Effector CD8-positive, alpha-beta T cell (primary cell): ENCODE results near the gene SORCS2.

ENCODE experiments used
- DNase-seq: peaks from one replicate; lab custom pipeline; 2025; lab: John Stamatoyannopoulos, UW
- total RNA-seq, 4 experiments: gene quantifications; one replicate each; lab custom pipeline; 2026; lab: John Stamatoyannopoulos, UW

Gene SORCS2
- total RNA-seq, result 0 to 0.10 (median 0) reads per million in 4 experiments

DNA sequence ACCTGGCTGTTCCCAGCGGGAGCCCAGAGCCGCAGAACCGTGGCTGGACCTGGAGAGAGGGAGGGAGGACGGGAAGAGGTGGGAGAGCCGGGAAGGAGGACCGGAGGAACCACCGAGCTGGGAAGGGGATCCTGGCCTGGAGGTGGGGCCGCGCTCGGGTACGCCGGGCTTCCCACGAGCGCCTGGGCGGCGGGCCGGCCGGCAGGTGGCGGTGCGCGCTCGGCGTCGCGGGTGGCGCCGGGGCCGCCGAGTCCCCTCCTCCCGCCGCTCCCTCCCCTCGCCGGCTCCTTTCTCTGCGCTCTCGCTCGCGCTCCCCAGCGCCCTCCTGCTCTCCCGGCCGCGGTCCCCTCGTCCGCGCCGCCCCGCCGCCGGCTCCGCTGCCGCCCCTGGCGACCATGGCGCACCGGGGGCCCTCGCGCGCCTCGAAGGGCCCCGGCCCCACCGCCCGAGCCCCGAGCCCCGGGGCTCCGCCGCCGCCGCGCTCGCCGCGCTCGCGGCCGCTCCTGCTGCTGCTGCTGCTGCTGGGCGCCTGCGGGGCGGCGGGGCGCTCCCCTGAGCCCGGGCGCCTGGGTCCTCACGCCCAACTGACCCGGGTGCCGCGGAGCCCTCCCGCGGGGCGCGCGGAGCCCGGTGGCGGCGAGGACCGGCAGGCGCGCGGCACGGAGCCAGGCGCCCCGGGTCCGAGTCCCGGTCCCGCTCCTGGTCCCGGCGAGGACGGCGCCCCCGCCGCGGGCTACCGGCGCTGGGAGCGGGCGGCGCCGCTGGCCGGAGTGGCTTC is at the start of gene SORCS2:
Gene SORCS2, plus strand, starts transcription at position 287 of the 778 bp plus-strand sequence.
- no peak for DNase-seq

DNA sequence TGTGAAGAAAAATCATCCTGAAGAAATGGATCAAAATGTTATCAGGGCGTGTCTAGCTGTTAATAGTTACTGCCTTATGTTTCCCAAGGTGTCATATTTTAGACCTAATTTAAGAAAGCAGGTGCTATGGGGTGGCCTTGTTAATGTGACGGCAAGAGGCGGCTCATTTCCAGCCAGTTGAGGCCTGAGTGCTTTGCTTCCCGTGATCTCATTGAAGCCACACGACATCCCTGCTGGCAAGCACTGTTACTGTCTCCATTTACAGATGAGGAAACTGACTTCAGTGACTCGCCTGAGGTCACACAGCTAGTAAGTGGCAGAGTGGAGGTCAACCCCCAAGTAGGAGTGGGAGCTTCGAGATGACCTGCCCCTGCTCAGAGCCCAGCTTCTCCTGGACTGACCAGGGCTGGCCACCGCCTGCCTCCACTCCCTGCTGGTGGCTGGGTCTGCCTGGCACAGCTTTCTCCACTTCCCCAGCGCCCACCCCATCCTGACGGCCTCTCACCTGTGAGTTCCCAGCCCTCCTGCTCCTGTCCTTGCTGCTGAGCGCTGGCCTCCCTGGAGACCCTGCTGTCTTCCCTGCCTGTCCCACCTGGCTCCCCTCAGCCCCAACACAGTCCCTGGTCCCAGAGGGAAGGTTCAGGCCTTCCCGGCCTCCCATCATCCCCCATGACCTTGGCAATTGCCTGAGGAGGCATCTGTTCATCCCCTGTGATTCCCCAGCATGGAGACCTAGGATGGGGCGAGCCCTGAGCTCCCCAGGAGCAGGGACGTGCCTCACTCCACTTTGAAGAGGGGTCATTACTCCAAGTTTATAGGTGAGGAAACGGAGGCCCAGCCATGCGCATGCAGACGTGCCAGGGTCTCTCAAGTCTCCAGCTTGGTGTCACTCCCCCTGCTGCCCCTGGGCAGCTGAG is 47.7 kb upstream of the SORCS2 start:
- DNase-seq, result no peak

DNA sequence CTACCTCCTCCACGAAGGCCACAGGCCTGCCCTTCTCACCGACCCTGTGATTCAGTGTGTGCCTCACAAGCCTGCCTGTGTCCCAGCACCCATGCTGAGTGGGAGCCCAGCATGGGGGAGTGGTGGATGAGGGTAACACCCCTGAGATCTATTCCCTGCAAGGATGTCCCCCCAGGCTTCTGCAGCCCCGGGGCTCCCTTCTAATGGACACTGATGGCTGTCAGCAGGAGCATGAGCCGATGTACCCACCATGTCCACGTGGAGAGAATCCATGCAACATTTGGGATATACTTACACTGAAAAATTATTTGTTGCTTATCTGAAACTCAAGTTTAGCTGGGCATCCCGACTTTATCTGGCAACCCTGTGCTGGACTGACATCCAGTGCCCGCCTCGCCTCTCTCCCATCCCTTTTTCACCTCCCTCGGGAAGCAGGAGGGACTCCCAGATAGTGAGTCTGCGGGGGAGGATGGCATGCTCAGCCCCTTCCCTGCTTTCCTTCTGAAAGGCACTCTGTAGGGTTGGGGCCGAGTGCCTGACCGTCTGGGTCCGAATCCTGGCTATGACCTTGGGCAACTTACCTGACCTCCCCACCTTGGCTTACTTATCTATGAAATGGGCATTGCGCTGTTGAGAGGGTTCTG is 46.9 kb upstream of the SORCS2 start:
- DNase-seq, result no peak

DNA sequence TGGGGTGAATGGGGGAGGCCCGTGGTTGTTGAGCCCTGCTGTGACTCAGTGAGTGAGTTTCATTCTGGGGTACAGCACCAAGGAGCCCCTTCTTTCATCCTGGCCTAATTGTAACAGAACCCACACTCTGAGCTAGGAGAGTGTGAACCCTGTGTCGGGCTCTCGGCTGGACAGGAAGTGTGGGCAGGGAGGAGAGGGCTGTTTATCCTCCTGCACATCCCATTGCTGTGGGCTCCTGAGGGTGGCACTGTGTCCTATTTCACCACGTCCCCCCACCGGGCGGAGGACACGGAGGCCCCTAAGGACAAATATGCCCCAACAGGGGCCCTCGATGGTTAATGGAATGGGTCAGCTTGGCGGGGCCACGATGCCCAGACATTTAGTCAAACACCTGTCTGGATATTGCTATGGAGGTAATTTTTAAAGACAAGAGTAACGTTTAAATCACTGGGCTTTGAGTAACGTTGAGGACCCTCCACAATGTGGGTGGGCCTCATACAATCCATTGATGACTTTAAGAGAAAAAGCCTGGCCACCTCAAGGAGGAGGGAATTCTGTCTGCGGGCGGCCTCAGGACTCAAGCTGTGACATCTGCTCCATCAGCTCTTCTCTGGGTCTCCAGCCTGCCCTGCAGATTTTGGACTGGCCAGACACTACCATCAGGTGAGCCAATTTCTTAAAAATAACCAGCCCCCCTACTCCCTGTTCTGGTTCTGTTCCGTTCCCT is 46.1 kb upstream of the SORCS2 start:
- no peak for DNase-seq

DNA sequence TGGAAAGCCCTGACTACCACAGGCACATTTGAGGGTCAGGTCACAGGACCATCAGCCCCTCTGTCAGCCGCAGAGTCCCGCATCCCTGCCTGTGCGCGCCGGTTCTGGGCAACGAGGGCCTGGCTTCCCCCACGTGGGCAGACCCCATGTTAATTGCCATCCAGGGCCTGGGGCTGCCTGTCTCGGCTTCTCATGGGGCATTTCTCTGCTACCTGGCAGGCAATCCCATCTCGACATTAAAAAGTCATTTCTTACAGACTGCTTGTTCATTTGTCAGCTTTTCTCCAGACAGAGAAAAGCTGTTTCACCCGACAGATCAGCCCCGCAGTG is 45.6 kb upstream of the SORCS2 start:
- no peak for DNase-seq

DNA sequence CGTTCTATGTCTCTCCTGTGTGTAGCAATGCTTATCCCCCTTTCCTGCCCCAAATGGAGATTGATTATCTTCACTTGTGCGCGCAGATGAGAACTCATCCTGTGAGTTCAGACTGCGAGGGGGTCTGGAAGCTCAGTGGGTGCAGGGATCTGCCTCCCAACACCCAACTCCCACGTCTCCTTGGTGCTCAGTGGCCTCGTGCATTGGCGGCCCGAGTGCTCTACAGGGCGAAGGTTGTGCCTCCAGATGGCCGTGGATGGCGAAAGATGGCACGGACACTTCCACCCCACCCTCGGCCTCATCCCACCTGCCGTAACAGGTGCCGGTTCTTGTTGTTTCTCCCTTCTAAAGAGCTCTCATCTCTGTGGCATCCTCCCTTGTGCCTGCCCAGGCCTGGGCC is 45.1 kb upstream of the SORCS2 start:
- DNase-seq, result no peak

DNA sequence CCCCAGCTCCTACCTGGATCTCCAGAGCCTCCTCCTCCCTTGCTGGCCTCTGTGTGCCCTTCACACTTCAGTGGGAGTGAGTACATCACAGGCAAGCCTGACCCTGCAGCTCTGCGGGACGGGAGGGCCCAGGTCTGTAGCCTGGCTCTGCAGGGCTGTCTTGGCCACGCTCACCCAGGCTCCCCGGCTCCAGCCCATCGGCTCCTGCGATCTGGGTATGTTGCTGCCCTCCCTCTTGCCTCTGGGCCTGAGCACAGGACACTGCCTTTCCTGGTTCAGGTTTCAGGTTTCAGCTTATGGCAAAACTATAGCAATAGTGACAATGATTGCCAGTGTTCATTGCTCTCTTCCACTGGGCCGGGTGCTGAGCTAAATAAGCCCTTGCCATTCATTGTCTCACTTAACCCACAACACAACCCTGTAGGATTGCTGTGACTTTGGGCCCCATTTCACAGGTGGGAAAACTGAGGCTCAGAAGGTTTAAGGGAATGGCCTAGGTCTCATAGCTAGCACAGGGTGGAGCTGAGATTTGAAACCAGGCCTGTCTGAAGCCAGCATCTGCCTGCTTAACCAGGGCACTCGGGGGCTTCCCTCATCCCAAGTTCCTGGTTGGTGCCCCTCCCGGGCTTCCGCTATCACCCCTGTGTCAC is 44.6 kb upstream of the SORCS2 start:
- no peak for DNase-seq

DNA sequence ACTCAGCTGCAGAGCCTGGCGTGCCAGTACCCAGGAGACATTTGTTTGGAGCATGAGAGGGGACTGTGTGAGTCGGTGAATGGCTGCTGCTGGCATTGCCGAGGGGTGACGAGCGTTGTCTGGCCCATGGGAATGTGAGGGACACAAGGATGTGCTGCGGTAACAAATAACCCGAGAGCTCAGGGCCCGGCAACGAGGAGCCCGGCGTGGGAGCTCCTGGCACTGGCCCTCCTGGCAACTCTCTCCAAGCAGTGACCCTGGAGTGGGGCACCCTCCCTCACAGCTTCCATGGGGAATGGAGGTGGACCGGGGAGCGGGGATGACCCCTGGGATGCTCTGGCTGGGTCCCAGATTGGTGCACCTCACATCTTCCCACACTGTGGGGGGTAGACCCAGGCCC is 44.0 kb upstream of the SORCS2 start:
- DNase-seq, result no peak

DNA sequence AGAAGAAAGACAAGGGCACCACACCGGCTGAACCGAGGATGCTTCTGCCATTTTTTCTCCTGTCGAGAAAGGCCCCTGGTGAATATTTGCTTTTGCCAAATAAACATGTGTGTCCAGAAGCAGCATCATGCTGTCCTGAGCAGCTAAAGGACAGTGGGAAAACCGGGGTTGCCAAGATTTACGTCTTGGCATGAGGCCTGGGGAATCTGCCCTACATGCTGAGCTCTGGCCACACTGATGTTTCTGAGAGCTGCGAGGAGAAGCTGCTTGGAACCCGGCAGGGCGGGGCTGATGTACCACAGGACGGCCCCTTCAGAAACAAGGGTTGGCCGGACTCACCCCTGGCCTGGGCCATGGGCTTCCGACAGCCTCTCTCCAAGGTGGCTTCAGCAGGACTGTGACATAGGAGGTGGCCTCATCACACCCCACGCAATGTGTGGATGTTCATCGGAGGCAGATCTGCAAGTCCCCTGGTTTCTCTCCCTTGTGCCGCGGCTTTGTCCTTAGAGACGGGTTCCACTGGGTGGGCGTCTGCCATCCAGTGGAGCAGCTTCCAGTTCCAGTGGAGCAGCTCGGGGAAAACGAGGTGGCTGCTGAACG is 42.2 kb upstream of the SORCS2 start:
- no peak for DNase-seq

DNA sequence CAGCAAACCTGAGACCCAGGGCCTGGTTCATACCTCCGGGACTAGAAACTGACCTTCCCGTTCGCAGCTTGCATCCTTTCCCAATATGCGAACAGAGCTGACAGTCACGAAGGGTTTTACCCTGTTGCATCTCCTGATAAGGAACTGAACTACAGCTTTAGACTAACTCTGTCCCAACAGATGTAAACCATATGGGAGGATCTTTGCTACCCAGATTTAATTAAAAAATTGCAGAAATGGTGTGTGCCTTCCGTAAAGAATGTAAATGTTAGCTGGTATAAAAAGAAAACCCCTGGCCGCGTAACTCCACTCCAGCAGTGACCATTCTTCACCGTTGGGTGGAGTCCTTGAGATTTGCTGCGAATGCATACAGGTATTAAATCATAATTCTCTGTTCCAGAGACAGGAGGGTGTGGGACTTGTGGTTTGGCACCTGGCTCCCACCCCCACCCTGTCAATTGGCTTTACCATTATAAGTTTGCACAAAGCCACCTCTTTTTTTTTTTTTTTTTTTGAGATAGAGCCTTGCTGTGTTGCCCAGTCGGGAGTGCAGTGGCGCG is 40.6 kb upstream of the SORCS2 start:
- DNase-seq, result no peak

DNA sequence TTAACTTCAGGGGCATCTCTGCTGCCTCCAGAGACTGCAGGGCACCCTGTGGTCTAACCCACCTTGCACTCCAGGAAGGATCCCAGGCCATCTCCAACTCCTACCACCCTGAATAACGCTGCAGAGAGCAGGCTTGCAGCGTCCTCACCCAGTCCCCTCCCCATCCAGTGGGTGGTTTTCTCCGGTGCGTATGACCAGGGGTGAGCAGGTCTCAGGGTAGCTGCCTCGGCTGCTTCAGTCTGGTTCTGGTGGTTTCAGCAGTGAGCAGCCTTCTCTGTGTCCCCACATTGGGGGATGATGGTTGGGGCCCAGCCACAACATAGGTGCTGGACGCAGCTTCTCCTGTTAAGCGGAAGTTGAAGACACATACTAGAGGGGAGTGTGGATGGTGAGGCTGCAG is 38.6 kb upstream of the SORCS2 start:
- no peak for DNase-seq

DNA sequence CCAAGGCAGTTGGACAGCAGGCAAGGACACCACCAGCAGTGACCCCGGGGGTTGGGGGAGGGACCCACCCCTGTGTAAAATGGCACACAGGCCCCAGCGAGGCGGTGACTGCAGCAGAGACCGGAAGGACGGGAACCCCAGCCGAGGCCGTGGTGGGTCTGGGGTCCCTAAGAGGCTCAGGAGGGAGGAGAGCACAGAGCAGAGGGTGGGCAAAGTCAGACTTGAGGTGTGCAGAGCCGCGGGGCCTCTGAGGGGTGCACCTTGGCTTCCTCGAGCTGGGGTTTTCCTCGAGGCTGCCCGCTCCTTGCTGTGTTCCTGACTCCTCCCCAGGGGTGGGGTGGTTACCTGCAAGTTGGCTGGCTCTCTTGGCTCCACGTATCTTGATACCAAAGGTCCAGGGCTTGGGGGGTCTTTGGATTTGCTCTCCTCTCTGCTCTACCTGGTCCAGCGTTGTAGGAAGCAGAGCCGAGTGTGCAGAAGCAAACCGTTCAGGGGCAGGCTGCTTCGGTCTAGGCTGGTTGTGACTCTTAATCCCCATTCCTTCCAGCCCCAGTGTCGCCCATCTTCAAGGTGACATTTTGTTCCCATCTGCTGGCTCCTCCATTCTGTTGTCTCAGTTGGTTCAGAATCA is 37.9 kb upstream of the SORCS2 start:
- no peak for DNase-seq

DNA sequence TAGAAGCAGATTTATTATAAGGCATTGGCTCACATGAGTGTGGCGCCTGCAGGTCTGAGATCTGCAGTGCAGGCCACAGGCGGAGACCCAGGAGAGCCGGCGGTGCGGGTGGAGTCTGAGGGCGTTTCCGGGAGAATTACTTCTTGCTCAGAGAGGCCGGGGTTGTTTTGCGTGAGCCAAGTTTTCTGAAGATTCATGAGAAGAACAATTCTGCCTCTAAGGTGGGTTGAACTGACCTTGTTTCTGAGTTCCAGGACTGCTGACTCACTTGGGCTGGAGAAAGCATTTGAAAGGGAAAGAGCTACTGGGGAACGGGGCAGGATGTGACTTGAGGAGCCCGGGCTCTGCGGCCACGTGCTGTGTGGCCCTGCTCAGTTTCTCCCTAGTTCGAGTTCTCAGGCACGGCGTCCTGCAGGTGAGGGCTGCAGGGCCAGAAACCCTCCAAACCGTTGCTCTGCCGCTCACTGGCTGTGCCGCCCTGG is 36.7 kb upstream of the SORCS2 start:
- DNase-seq, result no peak

DNA sequence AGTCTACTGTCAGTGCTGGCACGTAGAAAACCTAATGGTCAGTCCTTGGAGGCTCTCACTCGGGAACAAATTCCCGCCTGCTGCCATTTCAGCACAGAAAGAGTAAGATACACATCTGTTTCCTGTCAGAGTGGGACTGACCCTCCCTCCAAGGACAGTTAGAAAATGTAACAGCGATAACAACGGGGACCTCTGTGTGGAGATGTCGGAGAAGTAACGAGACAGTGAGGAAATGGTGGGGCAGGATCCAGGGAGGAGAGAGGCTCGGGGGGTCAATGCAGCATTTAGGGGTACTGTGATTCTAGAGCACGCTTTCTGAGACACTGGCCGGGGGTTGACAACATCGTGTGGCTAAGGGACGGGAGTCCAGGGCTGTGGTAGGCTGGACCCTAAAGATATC is 36.0 kb upstream of the SORCS2 start:
- no peak for DNase-seq

DNA sequence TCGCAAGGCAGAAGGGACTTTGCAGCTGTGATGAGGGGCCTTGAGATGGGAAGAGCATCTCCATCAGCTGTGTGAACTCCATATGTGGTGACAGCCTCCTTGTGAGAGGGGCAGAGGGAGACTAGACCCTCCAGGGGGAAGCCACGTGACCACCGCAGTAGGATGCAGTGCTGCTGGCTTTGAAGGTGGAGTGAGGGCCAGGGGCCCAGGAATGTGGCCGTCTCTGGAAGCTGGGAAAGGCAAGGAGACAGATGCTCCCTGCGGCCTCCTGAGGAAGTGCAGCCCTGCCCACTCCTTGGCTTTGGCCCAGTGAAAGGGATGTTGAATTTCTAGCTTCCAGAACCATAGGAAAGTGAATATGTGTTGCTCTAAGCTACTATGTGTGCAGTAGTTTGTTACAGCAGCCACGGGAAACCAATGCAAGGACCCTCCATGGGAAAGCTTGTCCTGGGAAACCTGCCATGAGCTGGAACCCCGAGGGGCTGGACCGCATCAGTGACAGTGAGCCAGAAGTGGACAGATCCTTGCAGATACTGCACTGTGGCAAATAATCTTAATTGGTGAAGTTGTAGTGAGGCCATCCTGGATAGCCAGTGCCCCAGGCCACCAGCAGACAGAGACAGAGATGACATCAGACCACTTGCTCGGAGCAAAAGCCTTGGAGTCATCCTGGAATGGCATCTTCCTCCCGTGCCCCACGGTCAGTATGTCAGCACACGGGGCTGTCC is 35.4 kb upstream of the SORCS2 start:
- no peak for DNase-seq

DNA sequence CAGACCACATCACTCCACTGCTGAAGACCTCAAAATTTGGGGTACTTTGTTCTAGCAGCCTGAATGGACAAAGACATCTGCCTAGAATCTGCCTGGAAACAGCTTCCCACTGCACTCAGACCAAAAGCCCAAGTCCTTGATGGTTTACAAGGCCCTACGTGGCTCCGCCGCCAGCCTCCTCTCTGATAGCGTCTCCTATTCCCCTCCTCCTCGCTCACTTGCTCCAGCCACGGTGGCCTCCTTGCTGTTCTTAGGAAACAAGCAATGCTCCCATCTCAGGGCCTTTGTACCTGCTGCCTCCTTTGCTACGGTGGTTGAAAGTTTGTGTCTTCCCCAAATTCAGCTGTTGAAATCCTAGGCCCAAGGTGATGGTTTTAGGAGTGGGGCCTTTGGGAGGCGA is 34.7 kb upstream of the SORCS2 start:
- DNase-seq, result no peak

DNA sequence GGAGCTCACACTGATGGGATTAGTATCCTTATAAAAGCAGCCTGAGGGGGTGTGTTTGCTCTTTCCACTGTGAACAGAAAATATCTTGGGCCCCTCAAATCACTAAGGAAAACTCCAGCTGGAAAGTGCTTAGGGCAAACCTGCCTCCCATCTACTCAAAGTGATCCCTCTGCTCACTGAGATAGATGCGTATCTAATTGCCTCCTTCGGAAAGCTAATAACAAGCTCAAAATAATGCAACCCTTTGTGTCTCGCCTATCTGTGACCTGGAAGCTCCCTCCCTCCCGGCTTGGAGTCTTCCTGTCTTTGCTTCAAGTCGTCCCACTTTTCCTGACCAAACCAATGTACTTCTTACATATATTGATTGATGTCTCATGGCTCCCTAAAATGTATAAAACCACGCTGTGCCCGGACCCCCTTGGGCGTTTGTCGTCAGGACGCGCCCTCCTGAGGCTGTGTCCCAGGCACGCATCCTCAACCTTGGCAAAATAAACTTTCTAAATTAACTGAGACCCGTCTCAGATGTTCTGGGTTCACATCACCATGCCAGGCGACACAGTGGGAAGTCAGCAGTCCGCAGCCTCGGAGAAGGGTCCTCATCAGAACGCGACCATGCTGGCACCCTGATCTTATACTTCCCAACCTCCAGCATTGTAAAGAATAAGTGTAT is 34.1 kb upstream of the SORCS2 start:
- no peak for DNase-seq

DNA sequence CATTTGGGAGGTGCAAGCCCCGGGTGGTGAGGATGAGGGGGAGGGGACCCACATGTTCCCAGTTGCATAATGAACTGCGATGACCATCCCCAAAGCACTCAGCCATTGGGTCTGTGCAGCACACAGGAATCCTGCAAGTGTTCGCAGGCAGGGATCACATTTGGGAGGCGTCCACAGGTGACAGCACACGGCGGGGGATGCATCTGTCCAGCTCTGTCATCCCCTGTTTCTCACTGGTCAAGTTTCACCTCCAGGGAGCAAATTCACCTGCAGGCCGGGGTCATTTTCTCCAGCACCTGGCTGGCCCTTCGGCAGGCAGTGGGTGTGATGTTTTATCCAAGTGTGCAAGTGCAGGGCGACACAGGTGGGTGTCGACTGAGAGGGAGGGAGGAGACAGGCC is 33.3 kb upstream of the SORCS2 start:
- no peak for DNase-seq

DNA sequence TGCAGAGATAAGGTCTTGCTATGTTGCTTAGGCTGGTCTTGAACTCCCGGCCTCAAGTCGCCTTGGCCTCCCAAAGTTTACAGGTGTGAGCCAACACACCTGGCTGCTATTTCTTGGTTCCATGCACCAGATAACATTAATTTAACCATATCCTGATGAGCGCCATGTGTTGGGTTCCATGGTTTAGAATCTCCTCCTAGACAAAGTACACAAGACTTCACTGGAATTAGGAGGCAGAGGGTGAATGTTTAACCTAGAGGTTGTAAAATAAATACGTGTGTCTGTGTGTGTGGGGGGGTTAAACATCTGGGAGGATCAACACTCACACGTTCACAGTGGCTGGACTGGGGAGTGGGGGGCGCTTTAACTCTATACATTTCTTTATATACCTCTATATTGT is 32.4 kb upstream of the SORCS2 start:
- DNase-seq, result no peak
